SU-DHL-6 (cell line): Measurements from ENCODE around the gene FGF13.

Source experiments
- H2AFZ ChIP-seq: fragments of 200-600 bp; sonication (generic); 2 replicates; pipeline ENCODE4 v1.6.1; 2014; ENCODE audit warnings: low read depth, mild to moderate bottlenecking, moderate library complexity, mixed read lengths, antibody characterized with exemption, low read length; ENCODE audit not compliant: severe bottlenecking
- H3F3A ChIP-seq: fragments of 200-600 bp; shearing (Covaris generic); 2 replicates; pipeline ENCODE4 v1.6.0; 2016; ENCODE audit warnings: antibody characterized with exemption, mild to moderate bottlenecking; ENCODE audit not compliant: insufficient read depth
- H3K27ac ChIP-seq: fragments of 200-600 bp; sonication (generic); 2 replicates; pipeline ENCODE4 v1.5.1; 2016; ENCODE audit warnings: low read depth, mild to moderate bottlenecking, low read length, moderate library complexity, mixed read lengths
- H3K27me3 ChIP-seq: fragments of 200-600 bp; sonication (generic), shearing (Covaris generic); 2 replicates; pipeline ENCODE4 v1.6.0; 2014; ENCODE audit warnings: mild to moderate bottlenecking, low read length
- H3K36me3 ChIP-seq: fragments of 200-600 bp; sonication (generic); 2 replicates; pipeline ENCODE4 v1.6.1; 2014; ENCODE audit warnings: mild to moderate bottlenecking, low read length, mixed read lengths
- H3K4me2 ChIP-seq: fragments of 300-600, 200-600 bp; shearing (Covaris generic), sonication (generic); 2 replicates; pipeline ENCODE4 v1.6.0; 2014; ENCODE audit warnings: low read length, low read depth, mild to moderate bottlenecking; ENCODE audit not compliant: poor library complexity, severe bottlenecking
- H3K4me3 ChIP-seq: fragments of 200-600 bp; sonication (generic); 2 replicates; pipeline ENCODE4 v1.5.1; 2014; ENCODE audit warnings: antibody characterized with exemption, low read length, mild to moderate bottlenecking, mixed read lengths; ENCODE audit not compliant: insufficient read depth, poor library complexity, severe bottlenecking
- H3K79me2 ChIP-seq: fragments of 200-600 bp; sonication (generic); 2 replicates; pipeline ENCODE4 v1.6.1; 2014; ENCODE audit warnings: mild to moderate bottlenecking, low read length, moderate library complexity; ENCODE audit not compliant: insufficient read depth
- H3K9ac ChIP-seq: fragments of 200-600 bp; sonication (generic); 2 replicates; pipeline ENCODE4 v1.7.0; 2014; ENCODE audit warnings: mild to moderate bottlenecking, low read length
- H3K9me2 ChIP-seq: fragments of 200-600 bp; sonication (generic); replicated peaks from 2 replicates; pipeline ENCODE4 v1.6.1; 2014; ENCODE audit warnings: low read length; ENCODE audit not compliant: insufficient read depth
- H3K9me3 ChIP-seq: fragments of 200-600 bp; sonication (generic); 2 replicates; pipeline ENCODE4 v1.6.1; 2014; ENCODE audit warnings: low read length, mixed read lengths; ENCODE audit not compliant: insufficient read depth
- H4K20me1 ChIP-seq: fragments of 200-600 bp; sonication (generic); 2 replicates; pipeline ENCODE4 v1.6.1; 2014; ENCODE audit warnings: low read depth, mild to moderate bottlenecking, antibody characterized with exemption, low read length, moderate library complexity, mixed read lengths
- CTCF ChIP-seq: fragments of 200-600 bp; sonication (generic); IDR thresholded peaks from one replicate; pipeline ENCODE4 v1.5.1; 2017; ENCODE audit warnings: antibody characterized with exemption, mild to moderate bottlenecking, low read length, moderate library complexity; ENCODE audit not compliant: insufficient read depth, poor library complexity, severe bottlenecking
- EZH2phosphoT487 ChIP-seq: fragments of 200-600 bp; sonication (generic), shearing (Covaris generic); conservative IDR thresholded peaks from 2 replicates; pipeline ENCODE4 v1.6.1; 2018; ENCODE audit warnings: mild to moderate bottlenecking, antibody characterized with exemption, low read length, moderate library complexity, mixed read lengths

Gene FGF13

DNA sequence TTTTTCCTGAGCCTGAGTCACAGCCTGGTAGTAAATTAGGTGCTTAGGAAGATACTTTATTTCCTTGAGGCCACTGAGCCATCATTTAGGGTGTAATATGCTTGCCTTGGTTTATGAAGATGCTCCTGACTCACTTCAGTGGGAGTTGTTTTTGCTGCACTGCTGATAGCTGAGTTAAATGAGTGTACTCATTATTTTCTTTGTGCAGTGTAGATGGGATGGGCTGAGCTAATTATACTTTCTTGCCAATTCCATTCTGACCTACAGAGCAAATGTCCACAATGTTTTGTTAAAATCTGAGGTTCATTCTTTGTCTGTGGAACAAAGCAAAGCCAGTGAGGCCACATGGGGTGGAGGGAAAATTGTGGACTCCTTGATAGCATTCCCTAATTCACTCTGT, 60.0 kb downstream of the FGF13 start:
- H3F3A ChIP-seq, result no peaks in the 10 kb centered on the region
- no peaks in the 10 kb centered on the region for H3K79me2 ChIP-seq
- H3K27me3 ChIP-seq, result no peaks in the 10 kb centered on the region
- H3K4me2 ChIP-seq, result no peak overlapping the region
- no peaks in the 10 kb centered on the region for H3K9me2 ChIP-seq
- H3K27ac ChIP-seq, result no peak overlapping the region
- H2AFZ ChIP-seq, result no peak overlapping the region
- H4K20me1 ChIP-seq, result no peaks in the 10 kb centered on the region
- no peak overlapping the region for H3K4me3 ChIP-seq
- TF ChIP-seq CTCF, result no peak
- no peak for TF ChIP-seq EZH2phosphoT487
- no peaks in the 10 kb centered on the region for H3K36me3 ChIP-seq
- H3K9ac ChIP-seq, result no peak overlapping the region
- H3K9me3 ChIP-seq, result no peaks in the 10 kb centered on the region

- Histone ChIP-seq H3K4me3 (no peak overlapping the region), H3K9ac (no peak overlapping the region), H3K4me2 (no peak overlapping the region), H4K20me1 (no peaks in the 10 kb centered on the region), H3K79me2 (no peaks in the 10 kb centered on the region), H3K36me3 (no peaks in the 10 kb centered on the region), H3K27ac (no peak overlapping the region), H3F3A (no peaks in the 10 kb centered on the region), H3K9me3 (no peaks in the 10 kb centered on the region), H2AFZ (no peak overlapping the region), H3K9me2 (no peaks in the 10 kb centered on the region), H3K27me3 (no peaks in the 10 kb centered on the region)
- TF ChIP-seq CTCF, result no peak
- no peak for TF ChIP-seq EZH2phosphoT487
Measured at GRCh38 chrX:138648568-138648967, 62.9 kb downstream of the FGF13 start.

DNA sequence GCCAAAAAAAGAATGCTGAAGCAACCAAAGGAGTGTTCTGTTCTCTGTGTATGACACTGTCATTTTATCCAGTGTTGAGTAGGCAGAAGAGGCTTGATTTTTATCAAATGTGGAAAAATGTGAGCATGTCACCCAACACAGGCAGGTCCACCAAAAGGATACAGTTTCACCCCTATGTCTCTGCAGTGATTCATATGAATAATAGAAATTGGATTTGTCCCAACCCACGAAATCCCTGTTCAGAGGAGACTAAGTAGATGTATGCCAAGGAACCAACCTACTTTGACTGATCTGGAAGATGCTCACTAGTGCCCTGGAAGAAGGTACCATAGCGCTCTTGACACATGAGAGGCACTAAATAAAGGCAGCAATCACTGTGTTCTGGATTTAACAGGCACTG, 72.5 kb downstream of the FGF13 start:
- no peaks in the 10 kb centered on the region for H3K36me3 ChIP-seq
- no peaks in the 10 kb centered on the region for H3F3A ChIP-seq
- no peak overlapping the region for H3K4me3 ChIP-seq
- H3K79me2 ChIP-seq, result no peaks in the 10 kb centered on the region
- no peak overlapping the region for H2AFZ ChIP-seq
- H4K20me1 ChIP-seq, result no peaks in the 10 kb centered on the region
- H3K4me2 ChIP-seq, result no peak overlapping the region
- no peak overlapping the region for H3K27ac ChIP-seq
- TF ChIP-seq EZH2phosphoT487 (no peak), CTCF (no peak)
- H3K9me2 ChIP-seq, result no peaks in the 10 kb centered on the region
- H3K9me3 ChIP-seq, result no peaks in the 10 kb centered on the region
- H3K27me3 ChIP-seq, result no peaks in the 10 kb centered on the region
- H3K9ac ChIP-seq, result no peak overlapping the region
